Lung microvascular endothelial cell (primary cell): Measurements from ENCODE around the gene ICE1. TPM values are rescaled to one million over a fixed set of nuclear protein-coding genes. Genes with fewer than 3 reads are reported as not detected.
"Not testable (repeated sequence)": the region's sequence is repeated elsewhere in the genome, so short reads cannot be mapped to it uniquely, and the experiment has no call there.

Source experiments
- DNase-seq, 2 donors: peaks; one replicate each; pipeline versions ENCODE4 v3.0.0 to v3.0.0-alpha.2; 2010; ENCODE audit warnings: low read depth in 2 of 2
- total RNA-seq: library from RNA; depleted of rRNA; stranded (reverse); fragments of >200 nt; gene quantifications from 2 replicates; pipeline ENCODE4 v1.2.1, GENCODE V29; 2014

ICE1 gene
- total RNA-seq, 1 donor from 2014 or later = 20.6 TPM

DNA sequence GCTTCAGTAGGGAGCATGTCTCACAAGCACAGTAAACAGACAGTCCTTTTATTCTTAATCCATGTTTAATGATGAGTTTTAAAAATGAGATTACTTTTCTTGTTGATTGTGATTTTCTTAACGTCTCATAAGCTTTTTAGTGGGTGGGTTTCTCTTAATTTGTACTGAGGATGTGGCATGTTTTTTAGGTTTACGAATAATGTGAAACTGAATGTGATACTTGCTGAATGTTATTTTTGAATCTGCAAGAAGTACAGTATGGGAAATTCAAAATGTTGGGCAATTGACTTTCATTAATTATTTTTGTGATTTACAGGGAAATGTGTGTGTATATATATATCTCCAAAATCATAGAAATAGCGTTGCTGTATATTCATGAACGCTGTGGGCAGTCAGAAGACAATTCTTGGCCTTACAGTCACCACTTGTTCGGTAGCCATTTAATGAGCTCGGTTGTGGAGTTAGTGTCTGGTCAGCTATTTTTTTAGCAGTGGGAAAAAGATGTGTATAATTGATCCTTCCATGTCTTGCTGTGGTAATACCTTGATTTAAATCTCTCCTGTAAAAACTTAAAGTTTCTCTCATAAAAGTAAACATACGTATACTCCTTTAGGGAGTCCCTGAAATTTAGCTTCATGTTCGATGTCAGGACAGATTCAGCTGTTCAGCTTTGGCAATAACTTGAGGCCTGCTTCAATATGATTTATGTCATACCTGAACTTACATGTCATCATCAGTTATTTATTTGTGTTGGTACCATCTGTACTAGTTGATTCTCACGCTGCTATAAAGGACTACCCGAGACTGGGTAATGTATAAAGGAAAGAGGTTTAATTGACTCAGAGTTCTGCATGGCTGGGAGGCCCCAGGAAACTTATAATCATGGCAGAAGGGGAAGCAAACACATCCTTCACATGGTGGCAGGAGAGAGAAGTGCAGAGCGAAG is 15.0 kb downstream of the ICE1 start:
- no peak for DNase-seq

DNA sequence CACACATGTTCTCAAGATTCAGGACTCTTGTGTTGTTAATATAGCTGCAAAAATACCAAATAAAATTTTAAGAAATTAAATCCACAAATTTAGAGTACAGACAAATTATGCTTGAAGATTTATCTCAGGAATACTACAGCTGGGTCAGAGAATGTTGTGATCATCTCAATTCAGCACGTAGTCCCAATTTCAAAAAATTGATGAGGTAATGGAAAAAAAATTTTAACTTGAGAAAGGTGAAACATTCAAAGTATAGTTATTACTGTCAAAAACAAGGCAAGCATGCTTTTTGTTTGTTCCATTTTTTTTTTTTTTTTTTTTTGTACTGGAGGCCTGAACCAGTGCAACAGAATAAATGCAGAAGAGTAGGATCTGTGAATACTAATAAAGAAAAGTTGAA is 29.4 kb downstream of the ICE1 start:
- no peak for DNase-seq

GRCh38 chr5:5453131-5453530 is 30.7 kb downstream of the ICE1 start:
- DNase-seq = no peak

GRCh38 chr5:5454391-5454790 is 31.9 kb downstream of the ICE1 start:
- no peak for DNase-seq

DNA sequence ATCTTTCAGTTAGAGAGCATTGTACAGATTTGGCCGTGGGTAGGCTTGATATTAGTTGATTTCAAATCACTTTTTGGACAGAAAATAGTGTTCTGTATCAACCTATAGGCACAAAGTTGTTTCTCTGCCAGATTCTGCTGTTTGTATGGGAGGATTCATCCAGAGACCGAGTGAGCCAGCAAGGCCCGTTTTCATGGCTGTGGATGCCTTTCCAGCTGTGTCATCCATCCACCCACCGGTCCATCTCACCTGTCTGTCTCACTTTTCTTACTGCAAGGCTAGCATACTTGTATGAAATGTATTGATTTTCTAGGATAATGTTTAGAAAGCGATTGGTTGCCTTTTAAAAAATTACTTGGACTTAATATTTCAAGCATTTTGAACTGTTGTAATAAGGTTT is 34.4 kb downstream of the ICE1 start:
- DNase-seq = no peak

DNA sequence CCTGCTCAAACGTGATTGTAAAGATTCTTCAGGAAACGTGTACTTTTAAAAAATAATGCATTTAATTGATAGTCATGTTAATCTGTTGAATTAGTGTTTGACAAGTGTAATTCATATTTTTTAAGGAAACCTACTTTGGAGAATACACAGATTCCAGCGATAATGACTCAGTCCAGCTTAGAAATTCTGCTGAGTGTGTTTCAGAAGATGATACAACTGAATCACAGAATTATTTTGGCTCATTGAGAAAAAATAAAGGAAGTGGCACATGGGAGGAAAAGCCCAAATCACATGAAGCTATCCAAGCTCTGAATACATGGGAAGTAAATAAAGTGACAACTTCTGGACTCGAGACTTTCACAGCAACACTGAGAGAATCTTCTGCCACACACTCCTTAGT is 37.8 kb downstream of the ICE1 start:
- DNase-seq = no peak

DNA sequence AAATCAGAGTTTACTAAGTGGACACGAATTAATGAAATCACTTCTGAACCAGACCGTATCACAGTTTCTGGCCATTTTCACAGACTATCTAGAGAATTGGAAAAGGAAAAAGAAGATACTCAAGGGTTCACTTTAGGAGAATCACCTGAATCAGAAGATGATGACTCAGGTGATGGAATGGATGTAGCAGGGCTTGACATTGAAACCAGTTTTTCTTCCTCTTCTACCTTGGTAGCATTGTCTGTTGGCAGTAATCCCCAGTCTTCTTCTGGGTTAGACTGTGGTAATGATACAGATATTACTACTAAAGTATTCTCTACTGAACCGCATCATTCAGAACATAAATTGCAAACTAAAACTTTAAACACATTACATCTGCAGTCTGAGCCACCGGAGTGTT is 38.5 kb downstream of the ICE1 start:
- no peak for DNase-seq

DNA sequence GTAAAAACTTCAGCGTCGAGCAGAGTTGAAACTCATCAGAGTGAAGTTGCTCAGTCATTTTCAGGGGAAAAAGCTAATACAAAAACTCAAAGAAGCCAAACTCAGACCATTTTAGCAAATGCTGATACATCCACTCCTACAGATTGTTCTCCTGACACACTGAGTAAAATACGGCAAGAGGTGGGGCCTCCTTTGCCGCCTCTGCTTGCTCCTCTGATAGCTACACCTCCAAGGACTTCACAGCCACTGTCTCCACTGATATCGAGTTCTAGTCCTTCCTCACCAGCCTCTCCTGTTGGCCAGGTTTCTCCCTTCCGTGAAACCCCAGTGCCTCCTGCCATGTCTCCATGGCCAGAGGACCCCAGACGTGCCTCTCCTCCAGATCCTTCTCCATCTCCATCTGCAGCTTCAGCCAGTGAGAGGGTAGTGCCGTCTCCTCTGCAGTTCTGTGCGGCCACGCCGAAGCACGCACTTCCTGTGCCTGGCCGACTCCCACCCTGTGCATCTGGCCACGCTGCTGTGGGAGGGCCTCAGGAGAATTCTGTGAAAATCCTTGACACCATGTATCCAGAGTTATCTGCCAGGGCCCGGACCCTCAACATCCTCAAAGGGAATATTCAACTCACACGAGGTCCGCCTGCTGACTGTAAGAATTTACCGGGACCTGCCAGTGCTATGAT is 41.7 kb downstream of the ICE1 start:
- no peak for DNase-seq

DNA sequence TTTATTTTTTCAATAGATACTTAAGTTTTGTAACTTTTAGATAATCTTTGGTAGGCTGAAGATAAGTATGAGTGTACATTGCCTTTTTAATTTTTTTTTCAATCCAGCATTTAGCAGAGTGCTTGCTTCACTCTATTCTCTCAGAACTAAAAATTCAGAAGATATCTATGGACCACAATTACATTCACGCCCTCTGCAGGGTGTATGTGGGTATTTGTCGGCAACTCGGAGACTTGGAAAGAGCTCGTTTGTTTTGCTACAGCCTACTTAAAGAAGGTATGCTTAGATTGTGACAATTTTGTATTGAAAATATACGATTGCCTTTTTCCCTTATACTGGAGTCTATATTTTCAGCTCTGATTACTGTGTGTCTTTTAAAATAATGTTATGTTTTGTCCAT is 43.8 kb downstream of the ICE1 start:
- no peak for DNase-seq

DNA sequence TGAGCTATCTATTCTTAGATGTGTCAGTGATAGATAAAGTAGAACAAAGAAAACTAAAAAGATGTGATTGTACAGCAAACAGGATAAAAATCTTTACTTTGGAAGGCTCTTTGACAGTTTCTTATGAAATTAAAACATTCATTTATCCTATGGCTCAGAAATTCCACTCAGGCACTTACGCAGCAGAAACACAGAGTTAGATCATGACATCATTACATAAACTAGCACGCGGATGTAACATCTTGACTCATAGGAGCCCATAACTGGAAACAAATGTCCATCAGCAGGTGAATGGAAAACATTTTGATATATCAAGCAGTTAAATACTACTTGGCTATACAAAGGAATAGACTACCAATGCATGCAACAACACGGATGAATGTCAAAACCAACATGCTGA is 45.3 kb downstream of the ICE1 start:
- DNase-seq = peak in 1 of 2 donors; percentile 63

DNA sequence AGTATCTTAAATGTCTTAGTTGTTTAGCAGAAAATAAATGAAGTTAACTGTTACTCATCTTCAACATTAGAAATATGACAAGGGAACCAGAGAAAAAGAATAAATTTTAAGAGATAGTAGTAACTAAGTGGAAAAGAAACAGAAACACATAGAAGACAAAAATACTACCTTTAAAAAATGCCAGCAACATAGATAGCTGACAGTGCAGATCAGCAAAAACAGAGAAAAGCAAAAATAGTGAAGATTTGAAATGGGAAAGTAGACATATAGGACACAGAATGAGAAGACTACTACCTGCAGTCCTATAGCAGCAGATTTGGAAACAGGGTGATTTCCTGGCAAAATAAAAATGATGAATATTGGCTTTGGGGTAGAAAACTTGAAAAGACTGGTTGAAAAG is 48.5 kb downstream of the ICE1 start:
- no peak for DNase-seq

GRCh38 chr5:5473226-5473625 is 50.7 kb downstream of the ICE1 start:
- no peak for DNase-seq

DNA sequence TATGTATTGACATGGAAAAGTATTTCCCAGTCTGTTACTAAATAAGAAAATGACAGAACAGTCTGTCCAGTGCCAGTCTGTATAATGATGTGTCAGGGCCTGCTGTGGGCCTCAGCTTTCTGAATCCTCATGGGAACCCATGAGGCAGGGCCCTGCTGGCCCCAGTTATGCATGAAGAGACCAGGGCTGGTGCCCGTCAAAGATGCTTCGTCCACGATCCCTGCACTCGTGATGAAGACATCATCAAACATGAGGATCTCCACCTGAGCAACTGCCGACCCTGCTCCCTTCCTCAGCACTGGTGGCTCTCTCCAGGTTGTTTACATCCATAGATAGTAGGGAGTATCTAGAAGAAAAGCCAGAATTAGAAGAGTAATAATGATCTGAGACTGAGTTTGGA is 52.5 kb downstream of the ICE1 start:
- DNase-seq = no peak

GRCh38 chr5:5475975-5476374 is 53.5 kb downstream of the ICE1 start:
- DNase-seq = no peak

GRCh38 chr5:5479578-5479977 is 57.1 kb downstream of the ICE1 start:
- not testable (repeated sequence) for DNase-seq

- no peak for DNase-seq
Measured at GRCh38 chr5:5480481-5481111, 58.1 kb downstream of the ICE1 start.

DNA sequence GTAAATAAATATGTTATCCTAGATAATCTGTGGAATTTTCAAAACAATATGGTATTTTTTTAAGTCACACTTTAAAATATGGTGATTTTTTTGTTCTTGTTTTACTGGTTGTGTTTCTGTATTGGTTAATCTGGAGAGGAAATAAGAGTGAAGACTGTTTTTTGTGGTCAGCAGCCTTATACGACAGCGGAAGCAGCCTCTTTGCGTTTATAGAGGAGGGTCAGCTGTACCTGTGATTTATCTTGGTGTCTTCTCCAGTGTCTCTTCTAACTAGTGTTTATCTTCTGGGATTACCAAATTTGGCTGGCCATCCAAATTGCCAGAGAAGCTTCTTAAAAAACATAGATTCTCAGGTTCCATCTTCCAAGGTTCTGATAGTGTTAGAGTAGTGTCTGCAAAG is 58.7 kb downstream of the ICE1 start:
- DNase-seq = no peak

GRCh38 chr5:5481633-5482032 is 59.2 kb downstream of the ICE1 start:
- DNase-seq = no peak

GRCh38 chr5:5483350-5483749 is 60.9 kb downstream of the ICE1 start:
- DNase-seq = no peak

DNA sequence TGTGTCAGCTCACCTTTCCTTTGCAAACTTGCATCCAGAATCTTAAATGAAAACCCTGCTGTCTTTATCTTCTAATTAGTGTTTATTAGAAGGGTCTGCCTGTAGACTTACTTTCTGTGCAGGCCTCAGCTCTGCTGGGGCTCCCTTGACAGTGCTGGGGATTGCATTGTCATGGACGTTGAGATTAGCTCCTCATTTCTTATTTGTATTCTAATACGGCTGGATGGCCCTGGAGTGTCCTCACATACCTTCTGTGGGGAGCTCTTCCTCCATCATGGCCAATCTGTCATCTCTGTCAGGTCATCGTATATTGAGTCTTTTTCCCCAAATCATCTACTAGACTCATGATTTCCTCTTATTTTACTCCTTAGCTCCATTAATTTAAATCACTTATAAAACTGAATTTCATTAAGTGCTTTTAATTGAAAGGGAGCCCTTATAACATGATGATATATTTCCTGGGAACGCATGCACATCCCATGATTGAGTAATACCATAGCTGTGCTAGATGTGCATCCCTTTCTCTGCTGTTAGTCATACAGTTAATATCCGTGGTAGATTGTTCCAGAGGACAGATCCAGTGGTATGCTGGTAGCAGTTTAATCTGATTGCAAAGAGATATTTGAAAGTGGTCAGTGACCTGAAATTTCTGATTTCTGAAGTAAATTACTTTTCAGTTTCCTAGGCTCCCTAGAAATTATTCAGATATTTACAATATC is 61.6 kb downstream of the ICE1 start:
- no peak for DNase-seq

- no peak for DNase-seq
Measured at GRCh38 chr5:5486122-5486521, 63.6 kb downstream of the ICE1 start.
